Measurements from ENCODE around the gene MMRN1.

MMRN1 gene

GRCh38 chr4:89995006-89995405 lies 100.4 kb downstream of the MMRN1 start:
- DNase-seq (ENCODE audit: low spot score), result no peak

GRCh38 chr4:89995814-89996213 lies 101.2 kb downstream of the MMRN1 start:
- DNase-seq (ENCODE audit: low spot score), result no peak

GRCh38 chr4:89997171-89997704 lies 102.6 kb downstream of the MMRN1 start:
- no peak for DNase-seq (ENCODE audit: low spot score)

GRCh38 chr4:89998469-89999011 lies 103.9 kb downstream of the MMRN1 start:
- DNase-seq (ENCODE audit: low spot score), result no peak

- DNase-seq (ENCODE audit: low spot score), result no peak
Measured at GRCh38 chr4:90001023-90001422, 106.4 kb downstream of the MMRN1 start.

GRCh38 chr4:90002441-90003062 lies 107.9 kb downstream of the MMRN1 start:
- no peak for DNase-seq (ENCODE audit: low spot score)

Data from CD4-positive, alpha-beta T cell treated with Interleukin-2 at 100 ng/mL for 4 hours (primary cell).